ENCODE measurements around the gene INIP. TPM values are rescaled to one million over a fixed set of nuclear protein-coding genes. Genes with fewer than 3 reads are reported as not detected.

Gene INIP
- total and polyA plus RNA-seq, 7 donors = 10.0 to 28.4 (median 13.3) TPM

GRCh38 chr9:112747094-112747493 lies 29.2 kb upstream of the INIP start:
- peak overlapping the region in 3 of 4 donors; percentile 51 to 57 (median 54) for H3K27ac ChIP-seq

GRCh38 chr9:112744177-112744576 lies 26.3 kb upstream of the INIP start:
- TF ChIP-seq POLR2A (IDR thresholded peaks at IDR 0.05) (no peak), EP300 (IDR thresholded peaks at IDR 0.05) (no peak), POLR2AphosphoS5 (IDR thresholded peaks at IDR 0.05) (no peak)
- TF ChIP-seq, protein P1, sequence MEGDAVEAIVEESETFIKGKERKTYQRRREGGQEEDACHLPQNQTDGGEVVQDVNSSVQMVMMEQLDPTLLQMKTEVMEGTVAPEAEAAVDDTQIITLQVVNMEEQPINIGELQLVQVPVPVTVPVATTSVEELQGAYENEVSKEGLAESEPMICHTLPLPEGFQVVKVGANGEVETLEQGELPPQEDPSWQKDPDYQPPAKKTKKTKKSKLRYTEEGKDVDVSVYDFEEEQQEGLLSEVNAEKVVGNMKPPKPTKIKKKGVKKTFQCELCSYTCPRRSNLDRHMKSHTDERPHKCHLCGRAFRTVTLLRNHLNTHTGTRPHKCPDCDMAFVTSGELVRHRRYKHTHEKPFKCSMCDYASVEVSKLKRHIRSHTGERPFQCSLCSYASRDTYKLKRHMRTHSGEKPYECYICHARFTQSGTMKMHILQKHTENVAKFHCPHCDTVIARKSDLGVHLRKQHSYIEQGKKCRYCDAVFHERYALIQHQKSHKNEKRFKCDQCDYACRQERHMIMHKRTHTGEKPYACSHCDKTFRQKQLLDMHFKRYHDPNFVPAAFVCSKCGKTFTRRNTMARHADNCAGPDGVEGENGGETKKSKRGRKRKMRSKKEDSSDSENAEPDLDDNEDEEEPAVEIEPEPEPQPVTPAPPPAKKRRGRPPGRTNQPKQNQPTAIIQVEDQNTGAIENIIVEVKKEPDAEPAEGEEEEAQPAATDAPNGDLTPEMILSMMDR (IDR thresholded peaks at IDR 0.05) = no peak

More at GRCh38 chr9:112747094-112747493, 29.2 kb upstream of the INIP start:
- intact Hi-C loops (cut with DNase I) = no loop called here
- Histone ChIP-seq H3K9me3 (no peaks in the 10 kb centered on the region), H3K4me1 (peaks cover 0 to 17% (median 11%) of the 10 kb centered on the region in 4 donors), H3K4me3 (no peak overlapping the region), H3K36me3 (no peaks in the 10 kb centered on the region), H3K27me3 (no peaks in the 10 kb centered on the region)
- WGBS, 2 donors = 91% methylated on average over 7 of the region's 7 CpGs
- TF ChIP-seq, protein P1 (IDR thresholded peaks at IDR 0.05) = no peak
- peak in 2 of 4 donors; percentile 47 to 56 for TF ChIP-seq EP300 (IDR thresholded peaks at IDR 0.05)
- TF ChIP-seq POLR2A (IDR thresholded peaks at IDR 0.05) = no peak
- peak in 3 of 4 donors; percentile 7 to 42 (median 14) for TF ChIP-seq POLR2AphosphoS5 (IDR thresholded peaks at IDR 0.05)
- DNase-seq = no peak

DNA sequence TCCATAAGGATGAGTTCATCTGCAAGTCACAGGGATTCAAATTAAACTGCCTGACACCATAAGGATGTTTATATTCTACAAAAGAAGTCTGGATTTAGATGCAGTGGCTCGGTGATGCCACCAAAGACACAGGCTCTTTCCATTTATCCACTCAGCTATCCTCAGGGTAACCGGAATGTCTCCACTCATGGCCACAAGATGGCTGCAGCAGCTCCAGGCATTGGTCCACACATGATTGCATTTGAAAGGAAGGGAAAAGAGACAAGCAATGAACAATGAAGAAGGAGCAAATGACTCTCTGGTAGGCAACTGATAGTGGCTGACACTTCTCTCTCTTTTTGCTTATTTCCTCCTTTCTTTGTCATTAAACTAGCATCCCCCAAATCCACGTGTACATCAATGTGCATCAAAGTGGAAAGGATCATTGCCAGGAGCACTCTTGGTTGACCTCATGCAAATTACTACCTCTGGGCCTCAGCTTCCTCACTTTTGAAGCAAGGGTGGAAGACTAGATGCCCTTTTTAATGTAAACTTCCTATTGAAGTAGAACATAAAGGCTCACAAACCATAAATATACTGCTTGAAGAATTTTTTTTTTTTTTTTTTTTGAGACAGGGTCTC lies 25.4 kb upstream of the INIP start:
- intact Hi-C loops (cut with DNase I) = no loop called here

More at GRCh38 chr9:112744177-112744576, 26.3 kb upstream of the INIP start:
- Histone ChIP-seq H3K4me1 (no peaks in the 10 kb centered on the region), H3K4me3 (no peak overlapping the region), H3K27me3 (no peaks in the 10 kb centered on the region), H3K27ac (no peak overlapping the region), H3K36me3 (no peaks in the 10 kb centered on the region), H3K9me3 (no peaks in the 10 kb centered on the region)
- no peak for DNase-seq
- intact Hi-C loops (cut with DNase I) = no loop called here
- WGBS, 2 donors = 84 to 86% methylated on average over 4 of the region's 4 CpGs

GRCh38 chr9:112734892-112735291 lies 17.0 kb upstream of the INIP start:
- WGBS, 2 donors = 72 to 74% methylated on average over 2 of the region's 2 CpGs
- no peak for TF ChIP-seq POLR2AphosphoS5 (IDR thresholded peaks at IDR 0.05)
- TF ChIP-seq POLR2A (IDR thresholded peaks at IDR 0.05) = no peak
- TF ChIP-seq, protein P1 (IDR thresholded peaks at IDR 0.05) = no peak
- TF ChIP-seq EP300 (IDR thresholded peaks at IDR 0.05) = no peak
- H3K27ac ChIP-seq = no peak overlapping the region
- no peaks in the 10 kb centered on the region for H3K36me3 ChIP-seq
- H3K4me3 ChIP-seq = no peak overlapping the region
- no peaks in the 10 kb centered on the region for H3K9me3 ChIP-seq
- no peak for DNase-seq
- no peaks in the 10 kb centered on the region for H3K4me1 ChIP-seq
- no peaks in the 10 kb centered on the region for H3K27me3 ChIP-seq
- intact Hi-C loops (cut with DNase I) = no loop called here

More for the DNA sequence above, 25.4 kb upstream of the INIP start:
- Histone ChIP-seq H3K4me3 (no peak overlapping the region), H3K9me3 (no peaks in the 10 kb centered on the region), H3K4me1 (no peaks in the 10 kb centered on the region), H3K36me3 (no peaks in the 10 kb centered on the region), H3K27me3 (no peaks in the 10 kb centered on the region), H3K27ac (no peak overlapping the region)
- DNase-seq = no peak
- 84 to 88% methylated on average over 3 of the region's 3 CpGs for WGBS, 2 donors
- TF ChIP-seq POLR2AphosphoS5 (IDR thresholded peaks at IDR 0.05) (no peak), EP300 (IDR thresholded peaks at IDR 0.05) (no peak), POLR2A (IDR thresholded peaks at IDR 0.05) (no peak)
- TF ChIP-seq, protein P1 (IDR thresholded peaks at IDR 0.05) = no peak
